Naive B cell (primary cell): Measurements from ENCODE around the gene USF3. TPM values are rescaled to one million over a fixed set of nuclear protein-coding genes. Genes with fewer than 3 reads are reported as not detected.

Experiments used
- ATAC-seq, 2 donors: fragments of 150-1000 bp; cut with Tn5 transposase; 2 replicates each; pipeline ENCODE4 v1.10.0; 2021; ENCODE audit warnings: low read depth in 2 of 2, mild to moderate bottlenecking in 2 of 2, moderate library complexity in 2 of 2
- DNase-seq: peaks from one replicate; pipeline ENCODE4 v3.0.0; 2022
- H3K27ac Mint-ChIP-seq, 6 donors: one replicate each; pipeline ENCODE4 v1.8.0; 2020 to 2022; ENCODE audit warnings: mild to moderate bottlenecking in 6 of 6, mixed read lengths in 6 of 6, moderate library complexity in 5 of 6, inconsistent platforms in 2 of 6
- H3K27me3 Mint-ChIP-seq, 3 donors: one replicate each; pipeline ENCODE4 v1.8.0; 2021 to 2022; ENCODE audit warnings: mixed read lengths in 3 of 3, mild to moderate bottlenecking in 1 of 3
- H3K36me3 Mint-ChIP-seq, 2 donors: one replicate each; pipeline ENCODE4 v1.8.0; 2020 to 2022; ENCODE audit warnings: mixed read lengths in 2 of 2, inconsistent platforms in 1 of 2, mild to moderate bottlenecking in 1 of 2
- H3K4me1 Mint-ChIP-seq, 3 donors: one replicate each; pipeline ENCODE4 v1.8.0; 2020 to 2022; ENCODE audit warnings: mixed read lengths in 3 of 3, inconsistent platforms in 1 of 3, mild to moderate bottlenecking in 1 of 3, moderate library complexity in 1 of 3
- H3K4me3 Mint-ChIP-seq, 8 donors: one replicate each; pipeline ENCODE4 v1.8.0; 2020 to 2022; ENCODE audit warnings: mild to moderate bottlenecking in 8 of 8, mixed read lengths in 8 of 8, moderate library complexity in 8 of 8, inconsistent platforms in 2 of 8
- H3K9me3 Mint-ChIP-seq, 7 donors: one replicate each; pipeline ENCODE4 v1.8.0; 2020 to 2022; ENCODE audit warnings: mixed read lengths in 7 of 7, mild to moderate bottlenecking in 5 of 7, inconsistent platforms in 2 of 7, moderate library complexity in 1 of 7
- polyA plus RNA-seq, 6 donors: library from polyadenylated mRNA; unstranded; fragments of 300-500 nt; fragmentation: Illumina TruSeq; gene quantifications; one replicate each; pipeline ENCODE4 v1.2.3, GENCODE V29; 2021; ENCODE audit warnings: low read depth in 6 of 6

The USF3 gene
- 10 to 100 TPM in 5 of 6 donors, 1 to 10 TPM in 1; 9.3 to 19.3 (median 12.7) TPM for polyA plus RNA-seq

- ATAC-seq, result peak; percentile 69 to 71
- Mint-ChIP-seq H3K4me3 (peak within 1 kb of the TSS in 7 of 8 donors; percentile 93 to 100 (median 100)), H3K9me3 (no peaks in the 10 kb centered on the region), H3K27me3 (no peaks in the 10 kb centered on the region), H3K27ac (peak within 1 kb of the TSS; percentile 88 to 100 (median 98)), H3K36me3 (peaks cover 8 to 9% of the 10 kb centered on the region in 2 donors), H3K4me1 (peaks cover 25 to 32% (median 31%) of the 10 kb centered on the region in 3 donors)
- DNase-seq, result peak; percentile 83
These were observed at the start of gene USF3 for GRCh38 chr3:113695786-113696645. Gene USF3 (minus strand): TSS chr3:113696642. CDS start chr3:113674878, 21,764 bp downstream.

- no peaks in the 10 kb centered on the region for H3K27me3 Mint-ChIP-seq
- peaks cover 43 to 65% (median 63%) of the 10 kb centered on the region in 3 donors for H3K4me1 Mint-ChIP-seq
- DNase-seq (peak; percentile 88), ATAC-seq (peak; percentile 67 to 68)
- H3K36me3 Mint-ChIP-seq, result peaks cover 0 to 7% of the 10 kb centered on the region in 2 donors
- H3K27ac Mint-ChIP-seq, result peak within 1 kb of the TSS; percentile 100
- no peaks in the 10 kb centered on the region for H3K9me3 Mint-ChIP-seq
- H3K4me3 Mint-ChIP-seq, result peak within 1 kb of the TSS; percentile 88 to 100 (median 98)
These were observed 49.5 kb upstream of the USF3 start, which contains the start of gene NAA50 for GRCh38 chr3:113745756-113746547. Gene NAA50 (minus strand): TSS chr3:113746249. CDS start chr3:113745949, 300 bp downstream.

GRCh38 chr3:113744941-113745755 is 48.7 kb upstream of the USF3 start:
- no peaks in the 10 kb centered on the region for H3K27me3 Mint-ChIP-seq
- DNase-seq, result peak; percentile 80

GRCh38 chr3:113743006-113743630 is 46.7 kb upstream of the USF3 start:
- Mint-ChIP-seq H3K4me3 (peak overlapping the region in 4 of 8 donors; percentile 74 to 100 (median 94)), H3K27me3 (no peaks in the 10 kb centered on the region), H3K9me3 (no peaks in the 10 kb centered on the region), H3K4me1 (peaks cover 41 to 53% (median 51%) of the 10 kb centered on the region in 3 donors), H3K27ac (peak overlapping the region in 2 of 6 donors; percentile 15 to 100), H3K36me3 (peaks cover 0 to 7% of the 10 kb centered on the region in 2 donors)
- ATAC-seq (no peak), DNase-seq (no peak)

More at GRCh38 chr3:113744941-113745755, 48.7 kb upstream of the USF3 start:
- H3K9me3 Mint-ChIP-seq, result no peaks in the 10 kb centered on the region
- ATAC-seq, result peak; percentile 63 to 66
- H3K27ac Mint-ChIP-seq, result peak overlapping the region; percentile 100
- H3K4me1 Mint-ChIP-seq, result peaks cover 43 to 67% (median 64%) of the 10 kb centered on the region in 3 donors
- H3K36me3 Mint-ChIP-seq, result peaks cover 0 to 7% of the 10 kb centered on the region in 2 donors
- H3K4me3 Mint-ChIP-seq, result peak overlapping the region; percentile 88 to 100 (median 98)

GRCh38 chr3:113741620-113742019 is 45.2 kb upstream of the USF3 start:
- ATAC-seq (no peak), DNase-seq (no peak)
- Mint-ChIP-seq H3K4me3 (no peak overlapping the region), H3K9me3 (no peaks in the 10 kb centered on the region), H3K4me1 (peaks cover 35 to 53% (median 47%) of the 10 kb centered on the region in 3 donors), H3K27ac (peak overlapping the region in 2 of 6 donors; percentile 36 to 39), H3K36me3 (peaks cover 0 to under 1% of the 10 kb centered on the region in 2 donors), H3K27me3 (no peaks in the 10 kb centered on the region)

- Mint-ChIP-seq H3K27ac (peak overlapping the region in 3 of 6 donors; percentile 14 to 39 (median 36)), H3K4me1 (peaks cover 35 to 54% (median 47%) of the 10 kb centered on the region in 3 donors)
These were observed 44.6 kb upstream of the USF3 start for GRCh38 chr3:113741086-113741485.

GRCh38 chr3:113736548-113737089 is 40.2 kb upstream of the USF3 start:
- Mint-ChIP-seq H3K4me1 (peaks cover 26 to 37% (median 33%) of the 10 kb centered on the region in 3 donors), H3K4me3 (no peak overlapping the region), H3K27ac (peak overlapping the region in 4 of 6 donors; percentile 75 to 94 (median 82)), H3K9me3 (no peaks in the 10 kb centered on the region), H3K27me3 (no peaks in the 10 kb centered on the region), H3K36me3 (no peaks in the 10 kb centered on the region)
- ATAC-seq, result peak; percentile 79 to 80
- peak; percentile 60 for DNase-seq

More at GRCh38 chr3:113741086-113741485, 44.6 kb upstream of the USF3 start:
- Mint-ChIP-seq H3K9me3 (no peaks in the 10 kb centered on the region), H3K27me3 (no peaks in the 10 kb centered on the region), H3K4me3 (no peak overlapping the region), H3K36me3 (no peaks in the 10 kb centered on the region)
- DNase-seq, result no peak
- no peak for ATAC-seq

GRCh38 chr3:113731694-113732093 is 35.3 kb upstream of the USF3 start:
- H3K27ac Mint-ChIP-seq, result peak overlapping the region in 2 of 6 donors; percentile 33 to 64
- H3K4me3 Mint-ChIP-seq, result no peak overlapping the region
- H3K9me3 Mint-ChIP-seq, result no peaks in the 10 kb centered on the region
- H3K4me1 Mint-ChIP-seq, result peaks cover 18 to 28% (median 24%) of the 10 kb centered on the region in 3 donors
- peaks cover 6% of the 10 kb centered on the region in 2 donors for H3K36me3 Mint-ChIP-seq
- no peak for DNase-seq
- H3K27me3 Mint-ChIP-seq, result no peaks in the 10 kb centered on the region
- no peak for ATAC-seq

GRCh38 chr3:113730550-113730949 is 34.1 kb upstream of the USF3 start:
- peak overlapping the region in 1 of 6 donors; percentile 60 for H3K27ac Mint-ChIP-seq
- ATAC-seq, result no peak

GRCh38 chr3:113728661-113729060 is 32.2 kb upstream of the USF3 start:
- Mint-ChIP-seq H3K9me3 (no peaks in the 10 kb centered on the region), H3K27me3 (no peaks in the 10 kb centered on the region), H3K4me3 (no peak overlapping the region), H3K36me3 (peaks cover 11 to 13% of the 10 kb centered on the region in 2 donors), H3K4me1 (peaks cover 13 to 28% (median 16%) of the 10 kb centered on the region in 3 donors), H3K27ac (peak overlapping the region in 2 of 6 donors; percentile 61 to 90)
- DNase-seq (no peak), ATAC-seq (no peak)

More at GRCh38 chr3:113730550-113730949, 34.1 kb upstream of the USF3 start:
- Mint-ChIP-seq H3K36me3 (peaks cover 6% of the 10 kb centered on the region in 2 donors), H3K9me3 (no peaks in the 10 kb centered on the region), H3K27me3 (no peaks in the 10 kb centered on the region), H3K4me1 (peaks cover 13 to 25% (median 23%) of the 10 kb centered on the region in 3 donors), H3K4me3 (no peak overlapping the region)
- DNase-seq, result no peak

- Mint-ChIP-seq H3K4me3 (no peak overlapping the region), H3K36me3 (peaks cover 16 to 27% of the 10 kb centered on the region in 2 donors), H3K4me1 (peaks cover 9 to 19% (median 11%) of the 10 kb centered on the region in 3 donors), H3K27me3 (no peaks in the 10 kb centered on the region), H3K9me3 (no peaks in the 10 kb centered on the region), H3K27ac (peak overlapping the region in 3 of 6 donors; percentile 23 to 56 (median 42))
- no peak for DNase-seq
- no peak for ATAC-seq
These were observed 25.2 kb upstream of the USF3 start for GRCh38 chr3:113721636-113722035.

GRCh38 chr3:113719758-113720157 is 23.3 kb upstream of the USF3 start:
- Mint-ChIP-seq H3K4me3 (no peak overlapping the region), H3K27me3 (no peaks in the 10 kb centered on the region), H3K36me3 (peaks cover 12 to 25% of the 10 kb centered on the region in 2 donors), H3K9me3 (no peaks in the 10 kb centered on the region), H3K4me1 (peaks cover 7 to 12% (median 9%) of the 10 kb centered on the region in 3 donors), H3K27ac (peak overlapping the region in 1 of 6 donors; percentile 61)
- DNase-seq (no peak), ATAC-seq (no peak)
